Measurements from ENCODE around the gene MATK.

DNA sequence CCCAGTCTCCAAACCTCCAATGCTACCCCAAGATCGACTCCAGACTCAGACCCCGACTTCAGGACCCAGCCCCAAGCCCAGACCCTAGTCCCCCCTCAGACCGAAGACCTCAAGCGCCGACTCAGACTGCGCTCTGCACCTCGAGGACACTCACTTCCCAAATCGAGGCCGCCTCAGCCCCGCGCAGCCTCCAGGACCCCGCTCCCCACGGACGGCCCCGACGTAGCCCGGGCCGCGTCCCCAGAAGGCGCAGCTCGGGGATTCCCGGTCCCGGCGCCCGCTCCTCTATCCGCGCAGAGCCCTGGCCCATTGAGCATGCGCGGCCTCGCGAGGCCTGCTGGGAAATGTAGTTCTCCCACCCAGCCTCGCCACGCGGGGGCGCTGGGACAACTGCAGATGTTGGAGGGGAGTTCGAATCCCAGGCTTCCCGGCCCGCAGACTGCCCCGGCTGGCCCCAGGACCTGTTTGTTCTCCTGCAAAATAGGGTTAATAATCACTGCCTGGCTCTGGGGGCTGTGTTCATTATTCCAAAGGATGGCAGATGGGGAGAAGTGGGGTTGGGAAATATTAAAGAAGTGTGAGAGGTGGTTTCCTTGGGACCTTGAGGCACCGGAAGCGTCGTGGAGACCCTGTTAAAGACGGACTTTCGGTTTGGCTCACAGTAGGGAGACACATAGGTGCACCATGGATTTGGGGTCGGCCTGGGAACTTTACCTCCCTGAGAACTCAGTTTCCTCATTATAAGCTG, 24.6 kb downstream of the MATK start, which contains the start of gene APBA3:
- TF ChIP-seq, protein P1, sequence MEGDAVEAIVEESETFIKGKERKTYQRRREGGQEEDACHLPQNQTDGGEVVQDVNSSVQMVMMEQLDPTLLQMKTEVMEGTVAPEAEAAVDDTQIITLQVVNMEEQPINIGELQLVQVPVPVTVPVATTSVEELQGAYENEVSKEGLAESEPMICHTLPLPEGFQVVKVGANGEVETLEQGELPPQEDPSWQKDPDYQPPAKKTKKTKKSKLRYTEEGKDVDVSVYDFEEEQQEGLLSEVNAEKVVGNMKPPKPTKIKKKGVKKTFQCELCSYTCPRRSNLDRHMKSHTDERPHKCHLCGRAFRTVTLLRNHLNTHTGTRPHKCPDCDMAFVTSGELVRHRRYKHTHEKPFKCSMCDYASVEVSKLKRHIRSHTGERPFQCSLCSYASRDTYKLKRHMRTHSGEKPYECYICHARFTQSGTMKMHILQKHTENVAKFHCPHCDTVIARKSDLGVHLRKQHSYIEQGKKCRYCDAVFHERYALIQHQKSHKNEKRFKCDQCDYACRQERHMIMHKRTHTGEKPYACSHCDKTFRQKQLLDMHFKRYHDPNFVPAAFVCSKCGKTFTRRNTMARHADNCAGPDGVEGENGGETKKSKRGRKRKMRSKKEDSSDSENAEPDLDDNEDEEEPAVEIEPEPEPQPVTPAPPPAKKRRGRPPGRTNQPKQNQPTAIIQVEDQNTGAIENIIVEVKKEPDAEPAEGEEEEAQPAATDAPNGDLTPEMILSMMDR (conservative IDR thresholded peaks at IDR 0.05): peak; percentile 88
- TF ChIP-seq ZFX (IDR thresholded peaks at IDR 0.05): no peak

Measured in C4-2B (cell line).